GM19025 (cell line): Measurements from ENCODE around the gene MAG.
"Not testable (repeated sequence)": the region's sequence is repeated elsewhere in the genome, so short reads cannot be mapped to it uniquely, and the experiment has no call there.

Experiments used
- ATAC-seq: cut with Tn5 transposase; IDR thresholded peaks from one replicate; pipeline ENCODE4 v1.9.1; 2021; ENCODE audit warnings: mild to moderate bottlenecking, low read depth, moderate library complexity; ENCODE audit not compliant: unreplicated experiment

The MAG gene

DNA sequence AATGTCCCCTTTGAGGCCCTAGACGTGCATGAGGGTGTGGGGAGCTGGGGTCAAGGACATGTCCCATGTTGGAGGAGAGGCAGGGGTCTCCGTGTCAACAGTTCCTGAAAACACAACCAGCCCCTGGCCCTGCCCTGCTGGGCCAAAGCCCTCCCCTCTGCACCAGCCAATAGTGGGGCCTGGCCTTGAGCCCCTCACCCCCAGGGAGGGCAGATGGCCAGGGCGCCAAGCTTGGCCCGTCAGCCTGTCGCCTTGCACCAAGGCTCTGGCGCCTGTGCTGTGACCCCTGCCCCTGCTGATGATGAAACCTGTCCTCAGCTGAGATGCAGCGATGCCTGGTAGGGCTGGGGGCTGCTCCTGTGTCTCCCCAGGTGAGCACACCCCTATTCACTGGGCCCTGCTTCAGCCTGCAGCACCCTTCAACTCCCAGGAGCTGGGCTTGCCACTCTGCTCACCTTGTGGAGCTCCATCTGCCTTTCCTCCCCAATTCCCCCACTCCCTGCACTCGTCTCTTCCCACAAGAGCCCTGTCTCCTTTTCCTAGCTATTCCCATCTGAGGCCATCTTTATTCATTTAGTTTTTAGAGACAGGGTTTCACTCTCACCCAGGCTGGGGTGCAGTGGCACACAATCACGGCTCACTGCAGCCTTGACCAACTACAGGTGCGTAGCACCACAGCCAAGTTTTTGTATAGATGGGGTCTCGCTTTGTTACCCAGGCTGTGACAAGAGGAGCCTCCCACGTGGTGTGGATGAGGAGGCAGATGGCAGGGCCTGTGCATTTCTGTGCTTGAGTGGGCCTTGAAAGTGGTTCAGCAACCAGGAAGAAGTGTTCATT lies 11.8 kb upstream of the MAG start:
- ATAC-seq, result no peak

DNA sequence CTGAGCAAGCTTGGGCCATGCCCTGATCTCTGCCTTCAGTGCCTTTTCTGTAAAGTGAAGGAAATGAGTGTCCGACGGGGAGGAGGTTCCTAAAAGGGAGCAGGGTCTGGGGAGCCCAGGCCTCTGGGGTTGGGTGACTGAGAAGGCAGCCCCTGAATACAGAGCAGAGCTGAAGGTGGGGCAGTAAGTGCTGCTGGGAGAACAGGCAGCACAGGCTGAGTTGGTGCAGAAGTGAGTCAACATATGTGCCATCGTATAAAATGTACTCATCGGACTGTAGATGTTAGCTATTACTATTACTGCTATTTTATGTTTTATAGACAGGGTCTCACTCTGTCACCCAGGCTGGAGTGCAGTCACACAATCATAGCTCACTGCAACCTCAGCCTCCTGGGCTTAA lies 10.7 kb upstream of the MAG start:
- no peak for ATAC-seq

DNA sequence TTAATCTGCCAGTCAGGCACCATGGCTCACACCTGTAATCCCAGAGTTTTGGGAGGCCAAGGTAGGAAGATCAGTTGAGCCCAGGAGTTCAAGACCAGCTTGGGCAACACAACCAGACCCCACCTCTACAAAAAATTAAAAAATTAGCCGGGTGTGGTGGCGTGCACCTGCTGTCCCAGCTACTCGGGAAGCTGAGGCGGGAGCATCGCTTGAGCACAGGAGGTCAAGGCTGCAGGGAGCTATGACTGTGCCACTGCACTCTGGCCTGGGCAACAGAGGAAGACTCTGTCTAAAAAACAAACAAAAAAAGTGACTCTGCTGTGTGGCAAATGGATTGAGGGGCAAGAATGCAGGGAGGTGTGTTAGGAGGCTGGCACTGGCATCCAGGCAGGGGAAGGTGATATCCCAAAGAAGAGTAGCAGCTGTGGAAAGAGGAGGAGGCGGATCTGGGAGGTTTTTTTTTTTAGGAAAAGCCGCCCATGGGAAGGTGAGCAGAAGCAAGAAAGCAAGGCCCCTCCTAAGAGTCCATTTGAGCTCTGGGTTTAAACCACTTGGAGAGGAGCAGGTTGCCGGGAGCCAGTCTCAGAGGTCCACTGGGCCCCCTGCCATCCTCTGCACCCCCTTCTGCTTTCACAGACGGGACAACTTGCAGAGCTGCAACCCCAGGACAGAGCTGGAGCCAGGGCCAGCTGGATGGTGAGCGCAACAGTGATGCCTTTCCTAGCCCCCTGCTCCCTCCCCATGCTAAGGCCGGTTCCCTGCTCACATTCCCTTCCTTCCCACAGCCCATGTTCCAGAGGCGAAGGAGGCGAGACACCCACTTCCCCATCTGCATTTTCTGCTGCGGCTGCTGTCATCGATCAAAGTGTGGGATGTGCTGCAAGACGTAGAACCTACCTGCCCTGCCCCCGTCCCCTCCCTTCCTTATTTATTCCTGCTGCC lies 7.5 kb upstream of the MAG start:
- ATAC-seq, result no peak

DNA sequence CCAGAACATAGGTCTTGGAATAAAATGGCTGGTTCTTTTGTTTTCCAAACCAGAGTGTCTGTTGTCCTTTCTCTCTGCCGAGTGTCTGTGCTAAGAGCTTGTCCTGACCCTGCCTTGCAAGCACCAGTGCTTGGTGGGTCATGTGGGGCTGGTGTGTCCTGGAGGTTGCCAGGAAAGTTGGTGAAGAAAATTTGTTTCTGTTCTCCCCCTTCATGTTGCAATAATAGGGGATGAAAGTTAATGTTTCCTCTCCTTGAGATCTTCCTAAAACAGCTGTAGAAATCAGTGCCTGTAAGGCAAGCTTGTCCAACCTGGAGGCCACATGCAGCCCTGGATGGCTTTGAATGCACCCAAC lies 6.9 kb upstream of the MAG start:
- ATAC-seq, result no peak

DNA sequence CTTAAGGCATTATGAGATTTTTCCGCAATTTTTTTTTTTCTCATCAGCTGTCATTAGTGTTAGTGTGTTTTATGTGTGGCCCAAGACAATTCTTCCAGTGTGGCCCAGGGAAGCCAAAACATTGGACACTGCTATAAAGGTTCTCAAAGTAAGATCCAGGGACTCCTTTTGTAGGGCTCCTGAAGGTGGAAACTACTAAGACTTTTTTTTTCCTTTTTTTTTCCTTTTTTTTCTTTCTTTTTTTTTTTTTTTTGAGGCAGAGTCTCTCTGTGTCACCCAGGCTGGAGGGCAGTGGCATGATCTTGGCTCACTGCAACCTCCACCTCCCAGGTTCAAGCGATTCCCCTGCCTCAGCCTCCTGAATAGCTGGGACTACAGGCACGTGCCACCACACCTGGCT lies 6.5 kb upstream of the MAG start:
- ATAC-seq, result not testable (repeated sequence)

DNA sequence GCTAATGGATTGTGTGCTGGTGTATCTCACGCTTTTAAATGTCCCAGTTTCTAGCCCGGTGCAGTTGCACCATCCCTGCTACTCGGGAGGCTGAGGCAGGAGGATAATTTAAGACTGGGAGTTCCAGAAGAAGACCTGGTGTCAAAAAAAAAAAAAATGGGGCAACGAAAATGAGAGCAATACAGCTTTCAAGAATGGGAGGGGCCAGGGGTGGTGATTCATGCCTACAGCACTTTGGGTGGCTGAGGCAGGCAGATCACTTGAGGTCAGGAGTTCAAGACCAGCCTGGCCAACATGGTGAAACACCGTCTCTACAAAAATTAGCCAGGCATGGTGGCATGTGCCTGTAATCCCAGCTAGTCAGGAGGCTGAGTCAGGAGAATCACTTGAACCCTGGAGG lies 5.9 kb upstream of the MAG start:
- ATAC-seq, result not testable (repeated sequence)

DNA sequence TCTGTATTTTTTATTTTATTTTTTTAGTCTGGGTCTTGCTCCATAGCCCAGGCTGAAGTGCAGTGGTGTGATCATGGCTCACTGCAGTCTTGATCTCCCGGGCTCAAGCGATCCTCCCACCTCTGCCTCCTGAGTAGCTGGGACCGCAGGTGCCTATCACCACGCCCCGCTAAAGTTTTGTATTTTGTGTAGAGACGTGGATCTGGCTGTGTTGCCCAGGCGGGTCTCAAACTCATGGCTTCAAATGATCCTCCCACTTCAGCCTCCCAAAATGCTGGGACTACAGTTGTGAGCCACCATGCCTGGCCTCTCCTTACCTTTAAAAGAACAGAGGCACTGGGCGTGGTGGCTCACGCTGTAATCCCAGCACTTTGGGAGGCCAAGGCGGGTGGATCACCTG lies 4.2 kb upstream of the MAG start:
- no peak for ATAC-seq

DNA sequence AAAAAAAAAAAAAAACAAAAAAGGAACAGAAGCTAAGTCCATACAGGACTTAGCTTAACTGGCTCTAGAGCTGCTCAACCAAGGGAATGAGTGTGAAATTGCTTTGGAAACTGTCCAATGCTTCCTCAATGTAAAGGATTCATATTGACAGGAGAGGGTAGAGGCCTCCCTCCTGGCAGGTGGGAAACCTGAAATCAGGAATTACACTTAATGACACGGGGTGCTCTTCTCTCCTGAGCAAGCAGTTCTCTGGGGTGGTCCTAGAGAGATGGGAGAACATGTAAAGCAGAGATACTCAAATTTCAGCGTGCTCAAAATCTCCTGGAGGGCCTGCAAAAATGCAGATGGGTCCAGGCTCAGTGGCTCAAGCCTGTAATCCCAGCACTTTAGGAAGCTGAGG lies 3.6 kb upstream of the MAG start:
- ATAC-seq, result no peak

DNA sequence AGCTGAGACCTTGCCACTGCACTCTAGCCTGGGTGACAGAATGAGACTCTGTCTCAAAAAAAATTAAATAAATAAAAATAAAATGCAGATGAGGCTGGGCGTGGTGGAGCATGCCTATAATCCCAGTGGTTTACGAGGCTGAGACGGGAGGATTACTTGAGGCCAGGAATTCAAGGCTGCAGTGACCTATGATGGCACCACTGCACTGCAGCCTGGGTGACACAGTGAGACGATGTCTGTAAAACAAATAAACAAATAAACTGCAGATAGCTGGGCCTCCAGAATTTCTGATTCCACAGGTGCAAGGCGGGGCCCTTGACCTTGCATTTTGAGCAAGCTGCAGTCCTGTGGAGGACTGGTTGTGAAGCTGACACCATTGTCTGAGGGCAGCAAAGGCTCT lies 3.1 kb upstream of the MAG start:
- ATAC-seq, result no peak

DNA sequence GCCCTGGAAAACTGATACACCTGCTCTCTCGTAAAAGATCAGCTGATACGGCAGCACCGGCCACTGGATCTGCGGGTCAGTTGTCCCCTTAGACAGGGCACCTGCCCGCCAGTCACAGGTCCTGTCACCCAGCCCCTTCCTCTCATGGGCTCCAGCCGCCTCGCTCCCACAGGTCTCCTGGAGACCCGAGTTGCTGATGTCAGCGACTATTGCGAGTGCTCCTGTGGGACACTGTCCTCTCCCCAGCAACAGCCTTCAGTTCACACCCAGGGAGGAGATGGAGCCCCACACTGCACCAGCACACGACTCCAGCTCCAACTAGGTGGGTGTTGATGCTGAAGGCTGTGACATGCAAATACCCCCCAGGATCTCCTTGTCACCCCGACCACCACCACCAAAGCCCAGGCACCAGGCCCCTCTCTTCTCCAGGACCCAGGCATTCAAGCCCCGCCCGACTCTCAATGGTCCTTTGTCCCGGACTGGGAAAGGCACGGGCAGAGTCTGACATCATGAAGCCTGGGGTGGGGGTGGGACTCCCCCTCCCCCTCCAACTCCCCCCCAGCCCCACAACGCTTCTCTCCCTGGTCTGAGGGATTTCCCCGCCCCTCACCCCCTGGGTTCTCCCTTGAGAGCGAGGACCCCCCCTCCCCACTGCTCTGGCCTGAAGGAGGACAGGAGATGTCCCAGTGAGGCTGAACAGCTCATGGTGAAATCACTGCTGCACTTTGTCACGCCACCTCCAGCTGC lies 1.4 kb upstream of the MAG start:
- ATAC-seq, result no peak

DNA sequence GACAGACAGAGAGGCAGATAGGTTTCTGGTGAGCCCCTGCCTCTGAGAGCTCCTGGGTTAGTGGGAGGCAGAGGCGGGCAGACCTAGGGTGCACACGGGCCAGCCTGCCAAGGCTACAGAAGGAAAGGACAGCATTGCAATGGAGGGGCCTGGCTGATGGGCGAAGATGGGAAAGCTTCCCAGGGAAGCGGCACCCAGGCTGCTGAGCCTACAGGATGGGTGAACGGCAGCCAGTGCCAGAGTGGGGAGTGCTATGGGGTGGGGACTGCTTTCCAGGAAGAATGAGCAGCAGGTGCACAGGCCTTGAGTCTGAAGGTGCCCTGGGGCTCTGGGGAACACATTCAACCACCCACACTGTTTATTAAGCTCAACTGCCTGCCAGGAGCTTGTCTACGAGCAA lies 702 bp upstream of the MAG start:
- ATAC-seq, result no peak

DNA sequence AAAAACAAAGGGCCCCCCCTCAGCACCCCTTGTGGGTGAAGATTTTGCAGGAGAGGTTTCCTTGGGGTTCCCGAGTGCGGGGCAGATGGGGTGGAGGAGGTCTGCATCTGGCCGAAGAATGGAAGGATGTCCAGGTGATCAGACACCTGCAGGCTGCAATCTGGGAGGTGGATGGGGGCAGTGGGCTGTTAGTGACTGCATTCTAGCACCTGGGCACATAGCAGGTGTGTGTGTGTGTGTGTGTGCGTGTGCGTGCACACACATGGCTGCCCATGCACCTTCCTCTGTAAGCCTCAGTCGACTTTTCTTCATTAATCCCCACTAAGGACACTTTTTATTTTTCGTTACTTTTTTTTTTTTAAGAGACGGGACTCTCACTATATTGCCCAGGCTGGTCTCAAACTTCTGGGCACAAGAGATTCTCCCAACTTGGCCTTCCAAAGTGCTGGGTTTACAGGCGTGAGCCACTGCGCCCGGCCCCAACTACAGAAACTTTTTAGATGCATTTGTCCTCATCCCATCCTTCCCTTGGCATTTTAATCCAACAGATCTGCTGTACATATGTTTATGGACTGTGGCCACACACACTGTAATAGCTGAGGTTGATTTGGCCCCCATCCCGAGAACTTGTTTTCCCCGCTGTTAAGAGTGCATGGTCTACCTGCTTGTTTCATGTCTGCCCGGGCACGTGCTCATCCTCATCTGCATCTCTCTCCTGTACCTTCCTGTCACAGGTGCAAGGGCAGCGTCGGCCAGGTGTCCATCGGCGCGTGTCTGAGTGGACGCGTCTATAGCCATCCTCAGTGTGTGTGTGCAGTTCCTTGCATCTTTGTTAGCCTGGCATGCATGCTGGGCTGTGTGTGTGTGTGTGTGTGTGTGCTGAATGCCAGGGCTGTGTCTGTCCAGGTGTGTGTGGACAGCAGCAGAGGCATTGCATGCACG lies 731 bp downstream of the MAG start:
- no peak for ATAC-seq

DNA sequence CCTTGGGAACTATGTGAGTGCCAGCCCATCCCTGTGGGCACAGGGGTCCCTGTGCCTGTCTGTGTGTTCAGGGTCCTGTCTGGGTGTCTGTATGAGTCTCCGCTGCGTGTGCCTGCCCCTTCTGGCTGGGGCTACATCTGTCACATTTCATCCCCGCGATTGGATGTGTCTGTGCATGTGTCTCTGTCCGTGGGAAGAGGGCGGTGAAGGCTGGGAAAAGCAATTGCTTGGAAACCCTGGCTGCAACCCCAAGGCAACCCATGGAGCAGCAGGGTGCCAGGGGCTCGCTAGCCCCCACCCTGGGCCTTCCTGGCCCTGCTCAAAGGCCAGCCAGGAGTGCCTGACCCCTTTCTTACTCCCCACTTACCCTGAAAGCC lies 1.4 kb downstream of the MAG start:
- ATAC-seq, result no peak

DNA sequence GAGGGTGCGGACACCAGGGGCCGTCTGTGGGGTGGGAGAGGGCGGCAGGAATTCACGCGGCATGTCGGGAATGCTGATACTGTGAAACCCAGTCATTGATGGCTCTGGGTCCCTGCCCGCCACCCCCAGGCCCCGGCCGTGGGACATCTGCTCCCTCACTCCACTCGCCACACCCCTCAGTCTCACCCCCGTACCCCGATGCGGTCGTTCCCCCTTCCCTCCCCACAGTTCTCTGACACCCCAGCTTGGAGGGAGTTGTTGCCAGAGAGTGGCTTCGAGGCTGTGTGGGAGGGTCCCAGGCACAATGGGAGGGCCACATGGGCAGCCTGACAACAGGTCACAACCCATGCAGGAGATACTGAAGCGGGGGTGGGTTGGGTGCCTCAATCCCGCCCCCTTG lies 1.8 kb downstream of the MAG start:
- no peak for ATAC-seq

DNA sequence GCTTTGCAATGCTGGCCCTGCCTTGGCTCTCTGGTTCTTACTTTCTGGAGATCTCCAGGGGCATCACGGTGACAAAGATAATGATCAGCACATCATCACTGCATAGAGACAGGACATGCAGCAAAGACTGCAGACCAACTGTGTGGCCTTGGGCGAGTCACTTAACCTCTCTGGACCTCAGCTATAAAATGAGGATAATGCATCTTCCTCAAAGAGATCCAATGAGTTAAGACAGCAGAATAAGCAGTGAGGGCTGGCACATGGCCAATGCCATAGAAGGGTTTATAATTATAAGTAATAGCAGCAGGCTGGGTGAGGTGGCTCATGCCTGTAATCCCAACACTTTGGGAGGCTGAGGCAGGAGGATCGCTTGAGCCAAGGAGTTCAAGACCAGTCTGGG lies 2.4 kb downstream of the MAG start:
- ATAC-seq, result no peak

DNA sequence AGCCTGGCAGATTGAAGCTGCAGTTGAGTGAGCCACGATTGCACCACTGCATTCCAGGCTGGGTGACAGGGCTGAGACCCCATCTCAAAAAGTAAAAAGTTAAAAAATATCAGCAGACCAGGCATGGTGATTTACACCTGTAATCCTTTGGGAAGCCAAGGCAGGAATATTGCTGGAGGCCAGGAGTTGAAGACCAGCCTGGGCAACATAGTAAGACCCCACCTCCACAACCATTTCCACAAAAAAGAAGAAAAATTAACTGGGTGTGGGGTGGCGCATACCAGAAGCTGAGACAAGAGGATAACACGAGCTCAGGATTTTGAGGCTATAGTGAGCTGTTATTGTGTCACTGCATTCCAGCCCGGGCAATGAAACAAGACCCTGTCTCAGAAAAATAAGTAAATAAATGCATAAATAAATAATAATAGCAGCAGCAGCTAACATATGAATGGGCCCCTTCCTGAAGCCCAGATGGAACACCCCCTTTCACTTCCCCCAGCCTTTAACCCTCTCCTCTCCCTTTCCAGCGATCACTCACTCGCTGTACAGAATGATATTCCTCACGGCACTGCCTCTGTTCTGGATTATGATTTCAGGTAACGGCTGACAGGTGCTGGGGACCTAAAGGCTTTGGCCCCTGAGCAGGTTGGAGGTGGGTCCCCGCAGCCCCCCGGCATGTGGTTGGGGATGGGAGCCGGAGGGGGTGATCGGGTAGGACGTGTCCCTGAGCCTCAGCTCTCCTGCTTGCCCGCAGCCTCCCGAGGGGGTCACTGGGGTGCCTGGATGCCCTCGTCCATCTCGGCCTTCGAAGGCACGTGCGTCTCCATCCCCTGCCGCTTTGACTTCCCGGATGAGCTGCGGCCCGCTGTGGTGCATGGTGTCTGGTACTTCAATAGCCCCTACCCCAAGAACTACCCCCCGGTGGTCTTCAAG lies 3.2 kb downstream of the MAG start:
- ATAC-seq, result no peak

DNA sequence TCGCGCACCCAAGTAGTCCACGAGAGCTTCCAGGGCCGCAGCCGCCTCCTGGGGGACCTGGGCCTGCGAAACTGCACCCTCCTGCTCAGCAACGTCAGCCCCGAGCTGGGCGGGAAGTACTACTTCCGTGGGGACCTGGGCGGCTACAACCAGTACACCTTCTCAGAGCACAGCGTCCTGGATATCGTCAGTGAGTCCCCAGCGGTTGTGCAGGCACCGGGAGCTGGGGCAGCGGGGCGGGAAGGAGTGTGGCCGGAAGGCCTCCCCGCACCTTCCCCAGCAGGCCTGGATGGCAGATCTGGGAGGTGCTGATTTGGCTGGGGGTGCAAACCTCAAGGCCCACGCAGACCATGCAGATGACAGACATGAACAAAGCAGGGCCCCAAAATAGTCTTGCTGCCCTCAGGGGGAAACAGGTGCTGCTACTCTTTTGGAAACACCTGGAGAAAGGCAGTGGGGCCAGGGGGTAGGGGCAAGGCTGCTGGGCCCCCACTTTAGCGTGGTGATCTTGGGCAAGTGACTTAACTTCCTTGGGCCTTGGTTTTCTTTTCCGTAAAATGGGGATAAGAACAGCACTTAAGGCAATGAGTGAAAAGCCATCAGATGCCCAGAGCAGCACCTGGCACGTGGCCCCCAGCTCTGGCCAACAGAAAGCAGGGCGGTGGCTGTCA lies 4.0 kb downstream of the MAG start:
- no peak for ATAC-seq
